Liver (tissue), 9 donors: ENCODE data around the gene ABLIM2. TPM values are rescaled to one million over a fixed set of nuclear protein-coding genes. Genes with fewer than 3 reads are reported as not detected.

Experiments
- DNase-seq: peaks from one replicate; pipeline ENCODE4 v3.0.0-alpha.2; 2017; ENCODE audit warnings: low spot score
- H3K27ac ChIP-seq, 2 donors: one replicate each; pipeline ENCODE4 v1.7.0; 2013; ENCODE audit warnings: inconsistent platforms in 2 of 2, low read length in 2 of 2, control low read depth in 1 of 2, low read depth in 1 of 2, mild to moderate bottlenecking in 1 of 2
- H3K27me3 ChIP-seq, 4 donors: one replicate each; pipeline versions ENCODE4 v1.6.1 to v1.7.0; 2013; ENCODE audit warnings: low read length in 3 of 4, inconsistent platforms in 1 of 4, mild to moderate bottlenecking in 1 of 4, moderate library complexity in 1 of 4; ENCODE audit not compliant: control insufficient read depth in 4 of 4, insufficient read depth in 4 of 4
- H3K36me3 ChIP-seq, 4 donors: one replicate each; pipeline versions ENCODE4 v1.6.1 to v1.7.0; 2013; ENCODE audit warnings: low read length in 3 of 4, mild to moderate bottlenecking in 3 of 4, low read depth in 1 of 4, moderate library complexity in 1 of 4; ENCODE audit not compliant: control insufficient read depth in 4 of 4, insufficient read depth in 3 of 4
- H3K4me1 ChIP-seq, 4 donors: one replicate each; pipeline versions ENCODE4 v1.6.1 to v1.7.0; 2013; ENCODE audit warnings: low read length in 3 of 4, mild to moderate bottlenecking in 3 of 4, moderate library complexity in 1 of 4; ENCODE audit not compliant: control insufficient read depth in 4 of 4, insufficient read depth in 4 of 4
- H3K4me3 ChIP-seq, 3 donors: one replicate each; pipeline versions ENCODE4 v1.6.1 to v1.7.0; 2013; ENCODE audit warnings: low read length in 3 of 3, control low read depth in 1 of 3, low read depth in 1 of 3, mild to moderate bottlenecking in 1 of 3
- H3K9ac ChIP-seq, 2 donors: one replicate each; pipeline ENCODE4 v1.7.0; 2013; ENCODE audit warnings: low read length in 2 of 2, mild to moderate bottlenecking in 2 of 2, moderate library complexity in 2 of 2, control low read depth in 1 of 2, low read depth in 1 of 2
- H3K9me3 ChIP-seq, 4 donors: one replicate each; pipeline versions ENCODE4 v1.6.1 to v1.7.0; 2013; ENCODE audit warnings: low read length in 3 of 4; ENCODE audit not compliant: control insufficient read depth in 4 of 4
- CTCF ChIP-seq: fragments of 150-350 bp; IDR thresholded peaks from 2 replicates; pipeline ENCODE4 v1.5.1; 2017; ENCODE audit warnings: improper control_type of control experiment, low read depth, low read length; ENCODE audit not compliant: missing input control
- EGR1 ChIP-seq, 2 donors: IDR thresholded peaks; 2 replicates each; pipeline ENCODE4 v1.6.1; 2016 to 2018; ENCODE audit warnings: antibody characterized with exemption in 2 of 2, low read depth in 2 of 2
- FOXA1 ChIP-seq: IDR thresholded peaks from 2 replicates; pipeline ENCODE4 v1.6.1; 2016; ENCODE audit warnings: antibody characterized with exemption
- FOXA2 ChIP-seq: IDR thresholded peaks from 2 replicates; pipeline ENCODE4 v1.6.1; 2016; ENCODE audit warnings: antibody characterized with exemption
- GABPA ChIP-seq, 2 donors: IDR thresholded peaks in 1 of 2; conservative IDR thresholded peaks in 1 of 2; 2 replicates each; pipeline ENCODE4 v1.6.1; 2016; ENCODE audit warnings: antibody characterized with exemption in 2 of 2, mild to moderate bottlenecking in 1 of 2, moderate library complexity in 1 of 2
- HNF4A ChIP-seq, 2 donors: conservative IDR thresholded peaks; 2 replicates each; pipeline ENCODE4 v1.6.1; 2016; ENCODE audit warnings: antibody characterized with exemption in 2 of 2, mild to moderate bottlenecking in 2 of 2
- HNF4G ChIP-seq: IDR thresholded peaks from 2 replicates; pipeline ENCODE4 v1.6.1; 2016; ENCODE audit warnings: antibody characterized with exemption
- MAX ChIP-seq: IDR thresholded peaks from 2 replicates; pipeline ENCODE4 v1.6.1; 2016; ENCODE audit warnings: antibody characterized with exemption
- NR2F2 ChIP-seq: IDR thresholded peaks from 2 replicates; pipeline ENCODE4 v1.6.1; 2016; ENCODE audit warnings: antibody characterized with exemption
- RAD21 ChIP-seq, 2 donors: IDR thresholded peaks; 2 replicates each; pipeline ENCODE4 v1.6.1; 2016; ENCODE audit warnings: antibody characterized with exemption in 2 of 2, mild to moderate bottlenecking in 2 of 2
- RXRA ChIP-seq, 2 donors: IDR thresholded peaks; 2 replicates each; pipeline ENCODE4 v1.6.1; 2017 to 2018; ENCODE audit warnings: antibody characterized with exemption in 2 of 2, mild to moderate bottlenecking in 1 of 2
- SP1 ChIP-seq: IDR thresholded peaks from 2 replicates; pipeline ENCODE4 v1.6.1; 2018; ENCODE audit warnings: antibody characterized with exemption, mild to moderate bottlenecking
- YY1 ChIP-seq: IDR thresholded peaks from 2 replicates; pipeline ENCODE4 v1.6.1; 2016; ENCODE audit warnings: antibody characterized with exemption, mild to moderate bottlenecking
- ZBTB33 ChIP-seq: IDR thresholded peaks from 2 replicates; pipeline ENCODE4 v1.6.1; 2016; ENCODE audit warnings: antibody characterized with exemption
- WGBS: extraction: QIAGEN DNeasy Blood & Tissue Kit; methylation state at CpG from one replicate; pipeline ENCODE4 v1.1.7; 2013; 5-methylcytosine and 5-hydroxymethylcytosine counted together
- polyA plus RNA-seq, 2 donors: library from polyadenylated mRNA; stranded (reverse) in 1 of 2; unstranded in 1 of 2; fragments of 200-250 nt in 1 of 2; fragments of >200 nt in 1 of 2; fragmentation: Nextera tagmentation in 1 of 2; extraction: Ambion mirVana in 1 of 2; gene quantifications; one replicate each; pipeline versions ENCODE4 v1.2.1 to v1.2.3, GENCODE V29; 2013 to 2015
- total RNA-seq, 2 donors: library from RNA; depleted of rRNA; stranded (reverse); fragments of >200 nt; gene quantifications; one replicate each; pipeline ENCODE4 v1.2.3, GENCODE V29; 2014
- donor health status: healthy.
- donor health status: healthy.
- donor health status: healthy.
- donor health status: healthy.
- donor health status: healthy.

Gene ABLIM2
- total and polyA plus RNA-seq, 4 donors = 0.75 to 2.5 (median 0.93) TPM

GRCh38 chr4:8109406-8110065, 49.1 kb downstream of the ABLIM2 start (continued):
- TF ChIP-seq CTCF = no peak

- TF ChIP-seq NR2F2 (no peak), SP1 (no peak), CTCF (no peak)
- Histone ChIP-seq H3K36me3 (no peaks in the 10 kb centered on the region), H3K4me1 (peaks cover 5 to 15% (median 7%) of the 10 kb centered on the region in 4 donors), H3K27ac (no peak overlapping the region), H3K9ac (no peak overlapping the region), H3K27me3 (no peaks in the 10 kb centered on the region), H3K9me3 (no peaks in the 10 kb centered on the region), H3K4me3 (no peak overlapping the region)
- no peak for DNase-seq
- WGBS = 90% methylated on average over 14 of the region's 14 CpGs
These were observed 49.6 kb downstream of the ABLIM2 start for GRCh38 chr4:8108991-8109390.

- H3K27me3 ChIP-seq = no peaks in the 10 kb centered on the region
- TF ChIP-seq HNF4G = no peak
- no peak for TF ChIP-seq GABPA (IDR thresholded peaks at IDR 0.05 in 1 of 2, conservative IDR thresholded peaks at IDR 0.05 in 1 of 2)
- no peak for TF ChIP-seq YY1
- TF ChIP-seq RAD21 (IDR thresholded peaks at IDR 0.05) = no peak
- TF ChIP-seq HNF4A (conservative IDR thresholded peaks at IDR 0.05) = no peak
- H3K9me3 ChIP-seq = no peaks in the 10 kb centered on the region
- no peak for DNase-seq
- no peaks in the 10 kb centered on the region for H3K36me3 ChIP-seq
- no peak overlapping the region for H3K4me3 ChIP-seq
- peaks cover 0 to 8% (median 0%) of the 10 kb centered on the region in 4 donors for H3K4me1 ChIP-seq
- WGBS = 66% methylated on average over 20 of the region's 20 CpGs
- H3K9ac ChIP-seq = no peak overlapping the region
- no peak overlapping the region for H3K27ac ChIP-seq
These were observed 50.4 kb downstream of the ABLIM2 start for GRCh38 chr4:8108261-8108660.

GRCh38 chr4:8107146-8107657, 51.4 kb downstream of the ABLIM2 start:
- Histone ChIP-seq H3K9me3 (no peaks in the 10 kb centered on the region), H3K9ac (no peak overlapping the region), H3K27me3 (no peaks in the 10 kb centered on the region), H3K4me1 (no peaks in the 10 kb centered on the region), H3K27ac (no peak overlapping the region), H3K36me3 (no peaks in the 10 kb centered on the region), H3K4me3 (no peak overlapping the region)
- DNase-seq = no peak
- 92% methylated on average over 11 of the region's 11 CpGs for WGBS
- TF ChIP-seq EGR1 (IDR thresholded peaks at IDR 0.05; ENCODE audit: low read depth in 2 of 2) = no peak
- TF ChIP-seq SP1 = no peak
- TF ChIP-seq HNF4A (conservative IDR thresholded peaks at IDR 0.05) = no peak
- TF ChIP-seq RXRA (IDR thresholded peaks at IDR 0.05) = no peak
- no peak for TF ChIP-seq FOXA2
- no peak for TF ChIP-seq FOXA1
- TF ChIP-seq NR2F2 = no peak
- TF ChIP-seq YY1 = no peak
- TF ChIP-seq CTCF = no peak
- TF ChIP-seq ZBTB33 = no peak
- TF ChIP-seq MAX = no peak
